HepG2 (cell line): ENCODE data around the gene SMURF2. TPM values are rescaled to one million over a fixed set of nuclear protein-coding genes. Genes with fewer than 3 reads are reported as not detected.

Experiments
- AKAP8 ChIP-seq: sonication (generic); formaldehyde crosslinking; IDR thresholded peaks from 2 replicates; pipeline ENCODE4 v1.5.1; 2020; ENCODE audit warnings: mild to moderate bottlenecking, missing genetic modification reagents
- FOXK2 ChIP-seq: fragments of 450-650 bp; IDR thresholded peaks from 2 replicates; pipeline ENCODE4 v1.6.1; 2016
- LCORL ChIP-seq, 2 experiments: fragments of 450-650 bp in 1 of 2; sonication (generic) in 1 of 2; formaldehyde crosslinking in 1 of 2; IDR thresholded peaks; 2 replicates each; pipeline versions ENCODE4 v1.5.0 to v1.6.1; 2017 to 2020; ENCODE audit warnings: antibody characterized with exemption in 1 of 2, missing genetic modification reagents in 1 of 2
- SNAPC2 ChIP-seq: sonication (generic); formaldehyde crosslinking; IDR thresholded peaks from 2 replicates; pipeline ENCODE4 v1.8.1; 2022; ENCODE audit warnings: mild to moderate bottlenecking, missing genetic modification reagents
- SRSF4 ChIP-seq: fragments of 200-400 bp; formaldehyde crosslinking; IDR thresholded peaks from one replicate; pipeline ENCODE4 v1.6.1; 2018; ENCODE audit warnings: mild to moderate bottlenecking, low read depth, low read length, moderate library complexity; ENCODE audit not compliant: poor library complexity, severe bottlenecking
- ZNF354B ChIP-seq: sonication (generic); formaldehyde crosslinking; IDR thresholded peaks from 2 replicates; pipeline ENCODE4 v1.8.0; 2022; ENCODE audit warnings: mild to moderate bottlenecking, missing genetic modification reagents
- ZSCAN29 ChIP-seq: sonication (generic); formaldehyde crosslinking; conservative IDR thresholded peaks from 2 replicates; pipeline ENCODE4 v1.4.0; 2020; ENCODE audit warnings: mild to moderate bottlenecking, missing genetic modification reagents
- ZSCAN31 ChIP-seq: sonication (generic); formaldehyde crosslinking; IDR thresholded peaks from 2 replicates; pipeline ENCODE4 v1.5.0; 2020; ENCODE audit warnings: low read depth, mild to moderate bottlenecking, missing genetic modification reagents
- polyA plus RNA-seq, 8 experiments: library from polyadenylated mRNA; depleted of rRNA in 3 of 8; stranded (reverse) in 7 of 8; unstranded in 1 of 8; fragments of >200 nt; fragmentation: Illumina TruSeq in 4 of 8; extraction: Trizol in 4 of 8; gene quantifications; 2 replicates each; pipeline versions ENCODE4 v1.2.1 to v1.2.3, GENCODE V29; 2011 to 2016; ENCODE audit warnings: low read depth in 4 of 8, missing spikeins in 1 of 8, mixed read lengths in 1 of 8; ENCODE audit not compliant: insufficient read depth in 1 of 8
- total RNA-seq, 5 experiments: library from RNA; depleted of rRNA; stranded (reverse); fragments of >200 nt; fragmentation: Illumina TruSeq; extraction: Trizol; gene quantifications; 2 replicates each; pipeline ENCODE4 v1.2.3, GENCODE V29; 2016; ENCODE audit warnings: low read depth in 1 of 5
- TF ChIP-seq, protein P1 (sequence below): sonication (generic); formaldehyde crosslinking; conservative IDR thresholded peaks from 2 replicates; pipeline ENCODE4 v1.4.0; 2020; ENCODE audit warnings: mild to moderate bottlenecking, missing genetic modification reagents, moderate library complexity
- TF ChIP-seq, protein P2 (sequence below): sonication (generic); formaldehyde crosslinking; IDR thresholded peaks from 2 replicates; pipeline ENCODE4 v1.8.0; 2022; ENCODE audit warnings: mild to moderate bottlenecking, missing genetic modification reagents, moderate library complexity
- TF ChIP-seq, protein P3 (sequence below): conservative IDR thresholded peaks from 2 replicates; pipeline ENCODE4 v1.6.1; 2018; ENCODE audit warnings: missing genetic modification reagents
- TF ChIP-seq, protein P4 (sequence below): sonication (generic); formaldehyde crosslinking; IDR thresholded peaks from 2 replicates; pipeline ENCODE4 v1.4.0; 2020; ENCODE audit warnings: low read depth, missing genetic modification reagents
- TF ChIP-seq, protein P5 (sequence below): sonication (generic); formaldehyde crosslinking; IDR thresholded peaks from 2 replicates; pipeline ENCODE4 v1.9.0; 2021; ENCODE audit warnings: missing genetic modification reagents, mild to moderate bottlenecking, borderline replicate concordance
- TF ChIP-seq, protein P6 (sequence below): sonication (generic); formaldehyde crosslinking; IDR thresholded peaks from 2 replicates; pipeline ENCODE4 v1.8.1; 2022; ENCODE audit warnings: mild to moderate bottlenecking, missing genetic modification reagents

SMURF2 gene
- total and polyA plus RNA-seq, 2 of the 13 experiments (the other 11 are each of a cell fraction or from before 2014, with no cell fraction given) = 14.9 to 24.3 TPM

DNA sequence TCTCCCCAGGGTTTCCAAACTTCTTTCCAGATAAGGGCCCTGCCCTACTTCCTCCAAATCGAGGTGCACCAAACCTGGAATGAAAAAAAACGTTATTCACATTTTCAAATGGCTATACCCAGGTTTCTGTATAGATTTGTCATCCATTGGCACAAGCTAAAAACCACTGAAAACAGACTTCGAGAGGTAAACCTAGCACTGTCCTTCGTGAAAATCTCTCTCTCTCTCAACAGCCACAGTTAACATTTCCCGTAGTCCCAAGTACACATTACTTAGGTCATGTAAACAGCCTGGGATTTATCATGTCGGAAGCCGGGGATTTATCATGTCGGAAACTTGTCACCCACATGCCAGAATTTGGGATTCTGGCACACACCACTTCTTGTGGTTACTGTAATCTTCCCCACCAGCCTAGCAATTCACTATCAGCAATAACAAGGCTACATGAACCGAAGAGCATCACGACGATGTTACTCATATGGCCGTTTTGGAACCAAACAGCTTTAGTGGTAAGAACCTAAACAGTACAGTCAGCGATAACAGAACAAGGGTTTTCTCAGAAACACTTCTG is 157.3 kb downstream of the SMURF2 start (continued):
- TF ChIP-seq, protein P1, sequence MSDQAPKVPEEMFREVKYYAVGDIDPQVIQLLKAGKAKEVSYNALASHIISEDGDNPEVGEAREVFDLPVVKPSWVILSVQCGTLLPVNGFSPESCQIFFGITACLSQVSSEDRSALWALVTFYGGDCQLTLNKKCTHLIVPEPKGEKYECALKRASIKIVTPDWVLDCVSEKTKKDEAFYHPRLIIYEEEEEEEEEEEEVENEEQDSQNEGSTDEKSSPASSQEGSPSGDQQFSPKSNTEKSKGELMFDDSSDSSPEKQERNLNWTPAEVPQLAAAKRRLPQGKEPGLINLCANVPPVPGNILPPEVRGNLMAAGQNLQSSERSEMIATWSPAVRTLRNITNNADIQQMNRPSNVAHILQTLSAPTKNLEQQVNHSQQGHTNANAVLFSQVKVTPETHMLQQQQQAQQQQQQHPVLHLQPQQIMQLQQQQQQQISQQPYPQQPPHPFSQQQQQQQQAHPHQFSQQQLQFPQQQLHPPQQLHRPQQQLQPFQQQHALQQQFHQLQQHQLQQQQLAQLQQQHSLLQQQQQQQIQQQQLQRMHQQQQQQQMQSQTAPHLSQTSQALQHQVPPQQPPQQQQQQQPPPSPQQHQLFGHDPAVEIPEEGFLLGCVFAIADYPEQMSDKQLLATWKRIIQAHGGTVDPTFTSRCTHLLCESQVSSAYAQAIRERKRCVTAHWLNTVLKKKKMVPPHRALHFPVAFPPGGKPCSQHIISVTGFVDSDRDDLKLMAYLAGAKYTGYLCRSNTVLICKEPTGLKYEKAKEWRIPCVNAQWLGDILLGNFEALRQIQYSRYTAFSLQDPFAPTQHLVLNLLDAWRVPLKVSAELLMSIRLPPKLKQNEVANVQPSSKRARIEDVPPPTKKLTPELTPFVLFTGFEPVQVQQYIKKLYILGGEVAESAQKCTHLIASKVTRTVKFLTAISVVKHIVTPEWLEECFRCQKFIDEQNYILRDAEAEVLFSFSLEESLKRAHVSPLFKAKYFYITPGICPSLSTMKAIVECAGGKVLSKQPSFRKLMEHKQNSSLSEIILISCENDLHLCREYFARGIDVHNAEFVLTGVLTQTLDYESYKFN (CRISPR knock-in tag) = 0 out of 2 replicates have a peak, but pooled peaks have one; percentile 23
- TF ChIP-seq, protein P2, sequence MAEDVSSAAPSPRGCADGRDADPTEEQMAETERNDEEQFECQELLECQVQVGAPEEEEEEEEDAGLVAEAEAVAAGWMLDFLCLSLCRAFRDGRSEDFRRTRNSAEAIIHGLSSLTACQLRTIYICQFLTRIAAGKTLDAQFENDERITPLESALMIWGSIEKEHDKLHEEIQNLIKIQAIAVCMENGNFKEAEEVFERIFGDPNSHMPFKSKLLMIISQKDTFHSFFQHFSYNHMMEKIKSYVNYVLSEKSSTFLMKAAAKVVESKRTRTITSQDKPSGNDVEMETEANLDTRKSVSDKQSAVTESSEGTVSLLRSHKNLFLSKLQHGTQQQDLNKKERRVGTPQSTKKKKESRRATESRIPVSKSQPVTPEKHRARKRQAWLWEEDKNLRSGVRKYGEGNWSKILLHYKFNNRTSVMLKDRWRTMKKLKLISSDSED (CRISPR knock-in tag) = no peak
- 0 out of 2 replicates have a peak, but pooled peaks have one; percentile 74 for TF ChIP-seq SNAPC2
- 0 out of 2 replicates have a peak, but pooled peaks have one; percentile 34 for TF ChIP-seq ZSCAN29 (CRISPR knock-in tag)
- TF ChIP-seq, protein P3, sequence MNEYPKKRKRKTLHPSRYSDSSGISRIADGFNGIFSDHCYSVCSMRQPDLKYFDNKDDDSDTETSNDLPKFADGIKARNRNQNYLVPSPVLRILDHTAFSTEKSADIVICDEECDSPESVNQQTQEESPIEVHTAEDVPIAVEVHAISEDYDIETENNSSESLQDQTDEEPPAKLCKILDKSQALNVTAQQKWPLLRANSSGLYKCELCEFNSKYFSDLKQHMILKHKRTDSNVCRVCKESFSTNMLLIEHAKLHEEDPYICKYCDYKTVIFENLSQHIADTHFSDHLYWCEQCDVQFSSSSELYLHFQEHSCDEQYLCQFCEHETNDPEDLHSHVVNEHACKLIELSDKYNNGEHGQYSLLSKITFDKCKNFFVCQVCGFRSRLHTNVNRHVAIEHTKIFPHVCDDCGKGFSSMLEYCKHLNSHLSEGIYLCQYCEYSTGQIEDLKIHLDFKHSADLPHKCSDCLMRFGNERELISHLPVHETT (CRISPR knock-in tag) = peak; percentile 5; the same call in 1 of the 2 replicates
- no peak for TF ChIP-seq ZSCAN31 (CRISPR knock-in tag)
- TF ChIP-seq, protein P4, sequence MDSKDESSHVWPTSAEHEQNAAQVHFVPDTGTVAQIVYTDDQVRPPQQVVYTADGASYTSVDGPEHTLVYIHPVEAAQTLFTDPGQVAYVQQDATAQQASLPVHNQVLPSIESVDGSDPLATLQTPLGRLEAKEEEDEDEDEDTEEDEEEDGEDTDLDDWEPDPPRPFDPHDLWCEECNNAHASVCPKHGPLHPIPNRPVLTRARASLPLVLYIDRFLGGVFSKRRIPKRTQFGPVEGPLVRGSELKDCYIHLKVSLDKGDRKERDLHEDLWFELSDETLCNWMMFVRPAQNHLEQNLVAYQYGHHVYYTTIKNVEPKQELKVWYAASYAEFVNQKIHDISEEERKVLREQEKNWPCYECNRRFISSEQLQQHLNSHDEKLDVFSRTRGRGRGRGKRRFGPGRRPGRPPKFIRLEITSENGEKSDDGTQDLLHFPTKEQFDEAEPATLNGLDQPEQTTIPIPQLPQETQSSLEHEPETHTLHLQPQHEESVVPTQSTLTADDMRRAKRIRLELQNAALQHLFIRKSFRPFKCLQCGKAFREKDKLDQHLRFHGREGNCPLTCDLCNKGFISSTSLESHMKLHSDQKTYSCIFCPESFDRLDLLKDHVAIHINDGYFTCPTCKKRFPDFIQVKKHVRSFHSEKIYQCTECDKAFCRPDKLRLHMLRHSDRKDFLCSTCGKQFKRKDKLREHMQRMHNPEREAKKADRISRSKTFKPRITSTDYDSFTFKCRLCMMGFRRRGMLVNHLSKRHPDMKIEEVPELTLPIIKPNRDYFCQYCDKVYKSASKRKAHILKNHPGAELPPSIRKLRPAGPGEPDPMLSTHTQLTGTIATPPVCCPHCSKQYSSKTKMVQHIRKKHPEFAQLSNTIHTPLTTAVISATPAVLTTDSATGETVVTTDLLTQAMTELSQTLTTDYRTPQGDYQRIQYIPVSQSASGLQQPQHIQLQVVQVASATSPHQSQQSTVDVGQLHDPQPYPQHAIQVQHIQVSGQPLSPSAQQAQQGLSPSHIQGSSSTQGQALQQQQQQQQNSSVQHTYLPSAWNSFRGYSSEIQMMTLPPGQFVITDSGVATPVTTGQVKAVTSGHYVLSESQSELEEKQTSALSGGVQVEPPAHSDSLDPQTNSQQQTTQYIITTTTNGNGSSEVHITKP (CRISPR knock-in tag) = no peak
- 0 out of 2 replicates have a peak, but pooled peaks have one; percentile 69 for TF ChIP-seq ZNF354B (CRISPR knock-in tag)
- TF ChIP-seq SRSF4 = no peak
- TF ChIP-seq LCORL (IDR thresholded peaks at IDR 0.05) = no peak
- TF ChIP-seq LCORL (CRISPR knock-in tag; IDR thresholded peaks at IDR 0.05) = peak; percentile 36
- TF ChIP-seq FOXK2 = 0 out of 2 replicates have a peak, but pooled peaks have one; percentile 31
- TF ChIP-seq AKAP8 (CRISPR knock-in tag) = peak; percentile 59; the same call in 1 of the 2 replicates
- TF ChIP-seq, protein P5, sequence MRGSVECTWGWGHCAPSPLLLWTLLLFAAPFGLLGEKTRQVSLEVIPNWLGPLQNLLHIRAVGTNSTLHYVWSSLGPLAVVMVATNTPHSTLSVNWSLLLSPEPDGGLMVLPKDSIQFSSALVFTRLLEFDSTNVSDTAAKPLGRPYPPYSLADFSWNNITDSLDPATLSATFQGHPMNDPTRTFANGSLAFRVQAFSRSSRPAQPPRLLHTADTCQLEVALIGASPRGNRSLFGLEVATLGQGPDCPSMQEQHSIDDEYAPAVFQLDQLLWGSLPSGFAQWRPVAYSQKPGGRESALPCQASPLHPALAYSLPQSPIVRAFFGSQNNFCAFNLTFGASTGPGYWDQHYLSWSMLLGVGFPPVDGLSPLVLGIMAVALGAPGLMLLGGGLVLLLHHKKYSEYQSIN (CRISPR knock-in tag) = no peak
- TF ChIP-seq, protein P6, sequence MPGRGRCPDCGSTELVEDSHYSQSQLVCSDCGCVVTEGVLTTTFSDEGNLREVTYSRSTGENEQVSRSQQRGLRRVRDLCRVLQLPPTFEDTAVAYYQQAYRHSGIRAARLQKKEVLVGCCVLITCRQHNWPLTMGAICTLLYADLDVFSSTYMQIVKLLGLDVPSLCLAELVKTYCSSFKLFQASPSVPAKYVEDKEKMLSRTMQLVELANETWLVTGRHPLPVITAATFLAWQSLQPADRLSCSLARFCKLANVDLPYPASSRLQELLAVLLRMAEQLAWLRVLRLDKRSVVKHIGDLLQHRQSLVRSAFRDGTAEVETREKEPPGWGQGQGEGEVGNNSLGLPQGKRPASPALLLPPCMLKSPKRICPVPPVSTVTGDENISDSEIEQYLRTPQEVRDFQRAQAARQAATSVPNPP = 0 out of 2 replicates have a peak, but pooled peaks have one; percentile 23
